Liver (tissue), 9 donors: Measurements from ENCODE around the gene GRAMD4. TPM values are rescaled to one million over a fixed set of nuclear protein-coding genes. Genes with fewer than 3 reads are reported as not detected.

ENCODE experiments used
- DNase-seq: peaks from one replicate; pipeline ENCODE4 v3.0.0-alpha.2; 2017; ENCODE audit warnings: low spot score
- H3K27ac ChIP-seq, 2 donors: one replicate each; pipeline ENCODE4 v1.7.0; 2013; ENCODE audit warnings: inconsistent platforms in 2 of 2, low read length in 2 of 2, control low read depth in 1 of 2, low read depth in 1 of 2, mild to moderate bottlenecking in 1 of 2
- H3K27me3 ChIP-seq, 4 donors: one replicate each; pipeline versions ENCODE4 v1.6.1 to v1.7.0; 2013; ENCODE audit warnings: low read length in 3 of 4, inconsistent platforms in 1 of 4, mild to moderate bottlenecking in 1 of 4, moderate library complexity in 1 of 4; ENCODE audit not compliant: control insufficient read depth in 4 of 4, insufficient read depth in 4 of 4
- H3K36me3 ChIP-seq, 4 donors: one replicate each; pipeline versions ENCODE4 v1.6.1 to v1.7.0; 2013; ENCODE audit warnings: low read length in 3 of 4, mild to moderate bottlenecking in 3 of 4, low read depth in 1 of 4, moderate library complexity in 1 of 4; ENCODE audit not compliant: control insufficient read depth in 4 of 4, insufficient read depth in 3 of 4
- H3K4me1 ChIP-seq, 4 donors: one replicate each; pipeline versions ENCODE4 v1.6.1 to v1.7.0; 2013; ENCODE audit warnings: low read length in 3 of 4, mild to moderate bottlenecking in 3 of 4, moderate library complexity in 1 of 4; ENCODE audit not compliant: control insufficient read depth in 4 of 4, insufficient read depth in 4 of 4
- H3K4me3 ChIP-seq, 3 donors: one replicate each; pipeline versions ENCODE4 v1.6.1 to v1.7.0; 2013; ENCODE audit warnings: low read length in 3 of 3, control low read depth in 1 of 3, low read depth in 1 of 3, mild to moderate bottlenecking in 1 of 3
- H3K9ac ChIP-seq, 2 donors: one replicate each; pipeline ENCODE4 v1.7.0; 2013; ENCODE audit warnings: low read length in 2 of 2, mild to moderate bottlenecking in 2 of 2, moderate library complexity in 2 of 2, control low read depth in 1 of 2, low read depth in 1 of 2
- H3K9me3 ChIP-seq, 4 donors: one replicate each; pipeline versions ENCODE4 v1.6.1 to v1.7.0; 2013; ENCODE audit warnings: low read length in 3 of 4; ENCODE audit not compliant: control insufficient read depth in 4 of 4
- EGR1 ChIP-seq, 2 donors: IDR thresholded peaks; 2 replicates each; pipeline ENCODE4 v1.6.1; 2016 to 2018; ENCODE audit warnings: antibody characterized with exemption in 2 of 2, low read depth in 2 of 2
- FOXA1 ChIP-seq: IDR thresholded peaks from 2 replicates; pipeline ENCODE4 v1.6.1; 2016; ENCODE audit warnings: antibody characterized with exemption
- FOXA2 ChIP-seq: IDR thresholded peaks from 2 replicates; pipeline ENCODE4 v1.6.1; 2016; ENCODE audit warnings: antibody characterized with exemption
- GABPA ChIP-seq, 2 donors: IDR thresholded peaks in 1 of 2; conservative IDR thresholded peaks in 1 of 2; 2 replicates each; pipeline ENCODE4 v1.6.1; 2016; ENCODE audit warnings: antibody characterized with exemption in 2 of 2, mild to moderate bottlenecking in 1 of 2, moderate library complexity in 1 of 2
- HNF4A ChIP-seq, 2 donors: conservative IDR thresholded peaks; 2 replicates each; pipeline ENCODE4 v1.6.1; 2016; ENCODE audit warnings: antibody characterized with exemption in 2 of 2, mild to moderate bottlenecking in 2 of 2
- HNF4G ChIP-seq: IDR thresholded peaks from 2 replicates; pipeline ENCODE4 v1.6.1; 2016; ENCODE audit warnings: antibody characterized with exemption
- JUND ChIP-seq, 2 donors: IDR thresholded peaks; 2 replicates each; pipeline ENCODE4 v1.6.1; 2016; ENCODE audit warnings: antibody characterized with exemption in 2 of 2
- NR2F2 ChIP-seq: IDR thresholded peaks from 2 replicates; pipeline ENCODE4 v1.6.1; 2016; ENCODE audit warnings: antibody characterized with exemption
- RAD21 ChIP-seq, 2 donors: IDR thresholded peaks; 2 replicates each; pipeline ENCODE4 v1.6.1; 2016; ENCODE audit warnings: antibody characterized with exemption in 2 of 2, mild to moderate bottlenecking in 2 of 2
- RXRA ChIP-seq, 2 donors: IDR thresholded peaks; 2 replicates each; pipeline ENCODE4 v1.6.1; 2017 to 2018; ENCODE audit warnings: antibody characterized with exemption in 2 of 2, mild to moderate bottlenecking in 1 of 2
- SP1 ChIP-seq: IDR thresholded peaks from 2 replicates; pipeline ENCODE4 v1.6.1; 2018; ENCODE audit warnings: antibody characterized with exemption, mild to moderate bottlenecking
- TAF1 ChIP-seq: conservative IDR thresholded peaks from 2 replicates; pipeline ENCODE4 v1.6.1; 2016; ENCODE audit warnings: antibody characterized with exemption, mild to moderate bottlenecking
- YY1 ChIP-seq: IDR thresholded peaks from 2 replicates; pipeline ENCODE4 v1.6.1; 2016; ENCODE audit warnings: antibody characterized with exemption, mild to moderate bottlenecking
- WGBS: extraction: QIAGEN DNeasy Blood & Tissue Kit; methylation state at CpG from one replicate; pipeline ENCODE4 v1.1.7; 2013; 5-methylcytosine and 5-hydroxymethylcytosine counted together
- polyA plus RNA-seq, 2 donors: library from polyadenylated mRNA; stranded (reverse) in 1 of 2; unstranded in 1 of 2; fragments of 200-250 nt in 1 of 2; fragments of >200 nt in 1 of 2; fragmentation: Nextera tagmentation in 1 of 2; extraction: Ambion mirVana in 1 of 2; gene quantifications; one replicate each; pipeline versions ENCODE4 v1.2.1 to v1.2.3, GENCODE V29; 2013 to 2015
- total RNA-seq, 2 donors: library from RNA; depleted of rRNA; stranded (reverse); fragments of >200 nt; gene quantifications; one replicate each; pipeline ENCODE4 v1.2.3, GENCODE V29; 2014
- TF ChIP-seq, protein P1 (sequence below): fragments of 150-350 bp; IDR thresholded peaks from 2 replicates; pipeline ENCODE4 v1.5.1; 2017; ENCODE audit warnings: improper control_type of control experiment, low read depth, low read length; ENCODE audit not compliant: missing input control
- TF ChIP-seq, protein P2 (sequence below): IDR thresholded peaks from 2 replicates; pipeline ENCODE4 v1.6.1; 2016; ENCODE audit warnings: antibody characterized with exemption, mild to moderate bottlenecking
- TF ChIP-seq, protein P3 (sequence below): IDR thresholded peaks from 2 replicates; pipeline ENCODE4 v1.6.1; 2016; ENCODE audit warnings: antibody characterized with exemption
- TF ChIP-seq, protein P4 (sequence below): IDR thresholded peaks from 2 replicates; pipeline ENCODE4 v1.6.1; 2016; ENCODE audit warnings: antibody characterized with exemption
- TF ChIP-seq, protein P5 (sequence below): IDR thresholded peaks from 2 replicates; pipeline ENCODE4 v1.6.1; 2016; ENCODE audit warnings: antibody characterized with exemption
- donor health status: healthy.
- donor health status: healthy.
- donor health status: healthy.
- donor health status: healthy.
- donor health status: healthy.

Gene GRAMD4
- total and polyA plus RNA-seq, 4 donors: 2.7 to 53.5 (median 21.6) TPM

DNA sequence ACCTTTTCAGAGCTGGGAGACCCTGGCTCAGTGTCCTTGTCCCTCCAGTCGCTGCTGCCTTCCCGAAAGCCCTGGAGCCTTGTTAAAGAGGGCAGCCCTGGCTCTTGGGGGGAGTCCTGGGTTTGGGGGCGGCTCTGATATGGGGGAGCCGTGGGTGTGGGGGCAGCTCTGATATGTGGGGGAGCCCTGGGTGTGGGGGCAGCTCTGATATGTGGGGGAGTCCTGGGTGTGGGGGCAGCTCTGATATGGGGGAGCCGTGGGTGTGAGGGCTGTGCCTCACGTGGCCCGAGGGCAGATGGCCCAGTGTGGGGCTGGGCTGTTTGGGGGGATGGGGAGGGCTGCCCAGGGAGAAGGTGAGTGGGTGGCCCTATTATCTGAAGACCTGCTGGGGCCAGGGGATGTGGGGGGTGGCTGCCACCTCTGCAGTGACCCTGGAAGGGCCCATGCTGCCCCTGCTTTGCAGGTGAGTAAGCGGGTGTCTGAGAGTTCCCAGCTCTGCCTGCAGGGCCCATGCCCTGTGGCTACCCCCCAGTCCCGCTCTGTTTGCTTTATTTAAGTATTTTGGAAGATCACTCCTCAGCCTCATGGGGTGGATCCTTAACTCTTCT is 30.9 kb upstream of the GRAMD4 start:
- TF ChIP-seq YY1: no peak
- no peak for TF ChIP-seq GABPA (IDR thresholded peaks at IDR 0.05 in 1 of 2, conservative IDR thresholded peaks at IDR 0.05 in 1 of 2)
- TF ChIP-seq FOXA2: no peak
- TF ChIP-seq, protein P1, sequence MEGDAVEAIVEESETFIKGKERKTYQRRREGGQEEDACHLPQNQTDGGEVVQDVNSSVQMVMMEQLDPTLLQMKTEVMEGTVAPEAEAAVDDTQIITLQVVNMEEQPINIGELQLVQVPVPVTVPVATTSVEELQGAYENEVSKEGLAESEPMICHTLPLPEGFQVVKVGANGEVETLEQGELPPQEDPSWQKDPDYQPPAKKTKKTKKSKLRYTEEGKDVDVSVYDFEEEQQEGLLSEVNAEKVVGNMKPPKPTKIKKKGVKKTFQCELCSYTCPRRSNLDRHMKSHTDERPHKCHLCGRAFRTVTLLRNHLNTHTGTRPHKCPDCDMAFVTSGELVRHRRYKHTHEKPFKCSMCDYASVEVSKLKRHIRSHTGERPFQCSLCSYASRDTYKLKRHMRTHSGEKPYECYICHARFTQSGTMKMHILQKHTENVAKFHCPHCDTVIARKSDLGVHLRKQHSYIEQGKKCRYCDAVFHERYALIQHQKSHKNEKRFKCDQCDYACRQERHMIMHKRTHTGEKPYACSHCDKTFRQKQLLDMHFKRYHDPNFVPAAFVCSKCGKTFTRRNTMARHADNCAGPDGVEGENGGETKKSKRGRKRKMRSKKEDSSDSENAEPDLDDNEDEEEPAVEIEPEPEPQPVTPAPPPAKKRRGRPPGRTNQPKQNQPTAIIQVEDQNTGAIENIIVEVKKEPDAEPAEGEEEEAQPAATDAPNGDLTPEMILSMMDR: no peak
- TF ChIP-seq SP1: no peak
- TF ChIP-seq, protein P2, sequence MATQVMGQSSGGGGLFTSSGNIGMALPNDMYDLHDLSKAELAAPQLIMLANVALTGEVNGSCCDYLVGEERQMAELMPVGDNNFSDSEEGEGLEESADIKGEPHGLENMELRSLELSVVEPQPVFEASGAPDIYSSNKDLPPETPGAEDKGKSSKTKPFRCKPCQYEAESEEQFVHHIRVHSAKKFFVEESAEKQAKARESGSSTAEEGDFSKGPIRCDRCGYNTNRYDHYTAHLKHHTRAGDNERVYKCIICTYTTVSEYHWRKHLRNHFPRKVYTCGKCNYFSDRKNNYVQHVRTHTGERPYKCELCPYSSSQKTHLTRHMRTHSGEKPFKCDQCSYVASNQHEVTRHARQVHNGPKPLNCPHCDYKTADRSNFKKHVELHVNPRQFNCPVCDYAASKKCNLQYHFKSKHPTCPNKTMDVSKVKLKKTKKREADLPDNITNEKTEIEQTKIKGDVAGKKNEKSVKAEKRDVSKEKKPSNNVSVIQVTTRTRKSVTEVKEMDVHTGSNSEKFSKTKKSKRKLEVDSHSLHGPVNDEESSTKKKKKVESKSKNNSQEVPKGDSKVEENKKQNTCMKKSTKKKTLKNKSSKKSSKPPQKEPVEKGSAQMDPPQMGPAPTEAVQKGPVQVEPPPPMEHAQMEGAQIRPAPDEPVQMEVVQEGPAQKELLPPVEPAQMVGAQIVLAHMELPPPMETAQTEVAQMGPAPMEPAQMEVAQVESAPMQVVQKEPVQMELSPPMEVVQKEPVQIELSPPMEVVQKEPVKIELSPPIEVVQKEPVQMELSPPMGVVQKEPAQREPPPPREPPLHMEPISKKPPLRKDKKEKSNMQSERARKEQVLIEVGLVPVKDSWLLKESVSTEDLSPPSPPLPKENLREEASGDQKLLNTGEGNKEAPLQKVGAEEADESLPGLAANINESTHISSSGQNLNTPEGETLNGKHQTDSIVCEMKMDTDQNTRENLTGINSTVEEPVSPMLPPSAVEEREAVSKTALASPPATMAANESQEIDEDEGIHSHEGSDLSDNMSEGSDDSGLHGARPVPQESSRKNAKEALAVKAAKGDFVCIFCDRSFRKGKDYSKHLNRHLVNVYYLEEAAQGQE: no peak
- no peak for TF ChIP-seq EGR1 (IDR thresholded peaks at IDR 0.05; ENCODE audit: low read depth in 2 of 2)
- no peak for TF ChIP-seq RXRA (IDR thresholded peaks at IDR 0.05)
- TF ChIP-seq, protein P3, sequence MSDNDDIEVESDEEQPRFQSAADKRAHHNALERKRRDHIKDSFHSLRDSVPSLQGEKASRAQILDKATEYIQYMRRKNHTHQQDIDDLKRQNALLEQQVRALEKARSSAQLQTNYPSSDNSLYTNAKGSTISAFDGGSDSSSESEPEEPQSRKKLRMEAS: no peak
- TF ChIP-seq, protein P4, sequence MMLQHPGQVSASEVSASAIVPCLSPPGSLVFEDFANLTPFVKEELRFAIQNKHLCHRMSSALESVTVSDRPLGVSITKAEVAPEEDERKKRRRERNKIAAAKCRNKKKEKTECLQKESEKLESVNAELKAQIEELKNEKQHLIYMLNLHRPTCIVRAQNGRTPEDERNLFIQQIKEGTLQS: no peak
- no peak for TF ChIP-seq HNF4G
- TF ChIP-seq HNF4A (conservative IDR thresholded peaks at IDR 0.05): no peak
- TF ChIP-seq RAD21 (IDR thresholded peaks at IDR 0.05): no peak
- no peak for TF ChIP-seq NR2F2
- TF ChIP-seq, protein P5, sequence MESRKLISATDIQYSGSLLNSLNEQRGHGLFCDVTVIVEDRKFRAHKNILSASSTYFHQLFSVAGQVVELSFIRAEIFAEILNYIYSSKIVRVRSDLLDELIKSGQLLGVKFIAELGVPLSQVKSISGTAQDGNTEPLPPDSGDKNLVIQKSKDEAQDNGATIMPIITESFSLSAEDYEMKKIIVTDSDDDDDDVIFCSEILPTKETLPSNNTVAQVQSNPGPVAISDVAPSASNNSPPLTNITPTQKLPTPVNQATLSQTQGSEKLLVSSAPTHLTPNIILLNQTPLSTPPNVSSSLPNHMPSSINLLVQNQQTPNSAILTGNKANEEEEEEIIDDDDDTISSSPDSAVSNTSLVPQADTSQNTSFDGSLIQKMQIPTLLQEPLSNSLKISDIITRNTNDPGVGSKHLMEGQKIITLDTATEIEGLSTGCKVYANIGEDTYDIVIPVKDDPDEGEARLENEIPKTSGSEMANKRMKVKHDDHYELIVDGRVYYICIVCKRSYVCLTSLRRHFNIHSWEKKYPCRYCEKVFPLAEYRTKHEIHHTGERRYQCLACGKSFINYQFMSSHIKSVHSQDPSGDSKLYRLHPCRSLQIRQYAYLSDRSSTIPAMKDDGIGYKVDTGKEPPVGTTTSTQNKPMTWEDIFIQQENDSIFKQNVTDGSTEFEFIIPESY: no peak
- no peak for TF ChIP-seq JUND (IDR thresholded peaks at IDR 0.05)
- no peak for TF ChIP-seq TAF1
- no peak for TF ChIP-seq FOXA1
- no peak overlapping the region for H3K9ac ChIP-seq
- H3K36me3 ChIP-seq: no peaks in the 10 kb centered on the region
- no peak for DNase-seq
- H3K4me3 ChIP-seq: no peak overlapping the region
- H3K4me1 ChIP-seq: no peaks in the 10 kb centered on the region
- no peaks in the 10 kb centered on the region for H3K27me3 ChIP-seq
- H3K9me3 ChIP-seq: no peaks in the 10 kb centered on the region
- WGBS: 95% methylated on average over 9 of the region's 9 CpGs
- no peak overlapping the region for H3K27ac ChIP-seq
